AG08395 (cell line): ENCODE data around the gene HAGHL.
A peak's percentile ranks its signal among the peaks of the same experiment; 100 is the strongest.
"Not testable (repeated sequence)": the region's sequence is repeated elsewhere in the genome, so short reads cannot be mapped to it uniquely, and the experiment has no call there.

ENCODE experiments used
- DNase-seq: peaks from one replicate; pipeline ENCODE4 v3.0.0; 2012; ENCODE audit warnings: mixed read lengths, low spot score

HAGHL gene

GRCh38 chr16:734981-735881 is 8.3 kb downstream of the HAGHL start:
- DNase-seq: no peak

GRCh38 chr16:735982-736453 is 9.1 kb downstream of the HAGHL start:
- DNase-seq: no peak

- DNase-seq: no peak
Observed at GRCh38 chr16:736936-737481, 10.1 kb downstream of the HAGHL start.

GRCh38 chr16:739560-740458 is 12.9 kb downstream of the HAGHL start:
- DNase-seq: no peak

GRCh38 chr16:740459-740763 is 13.5 kb downstream of the HAGHL start:
- no peak for DNase-seq

GRCh38 chr16:740764-741505 is 14.0 kb downstream of the HAGHL start, which contains the start of gene CIAO3:
Gene CIAO3 (minus strand): TSS chr16:740997. CDS start chr16:740985, 12 bp downstream.
- DNase-seq: peak; percentile 97

GRCh38 chr16:741986-742629 is 15.2 kb downstream of the HAGHL start:
- no peak for DNase-seq

GRCh38 chr16:742894-743293 is 16.0 kb downstream of the HAGHL start:
- not testable (repeated sequence) for DNase-seq

- DNase-seq: no peak
Observed at GRCh38 chr16:743794-744500, 17.0 kb downstream of the HAGHL start.

- no peak for DNase-seq
Observed at GRCh38 chr16:745739-746138, 18.8 kb downstream of the HAGHL start.

- no peak for DNase-seq
Observed at GRCh38 chr16:746637-747036, 19.7 kb downstream of the HAGHL start.

GRCh38 chr16:747978-748746 is 21.3 kb downstream of the HAGHL start:
- no peak for DNase-seq

- DNase-seq: peak; percentile 87
Observed at GRCh38 chr16:749010-749409, 22.1 kb downstream of the HAGHL start.

GRCh38 chr16:750485-750884 is 23.6 kb downstream of the HAGHL start:
- DNase-seq: no peak

GRCh38 chr16:751152-752006 is 24.5 kb downstream of the HAGHL start:
- no peak for DNase-seq

- no peak for DNase-seq
Observed at GRCh38 chr16:752007-752312, 25.1 kb downstream of the HAGHL start.

- DNase-seq: not testable (repeated sequence)
Observed at GRCh38 chr16:754121-754607, 27.3 kb downstream of the HAGHL start.

GRCh38 chr16:754656-755055 is 27.8 kb downstream of the HAGHL start:
- DNase-seq: no peak

- DNase-seq: no peak
Observed at GRCh38 chr16:756428-756827, 29.5 kb downstream of the HAGHL start.
